ENCODE measurements around the gene AOPEP.

AOPEP gene

DNA sequence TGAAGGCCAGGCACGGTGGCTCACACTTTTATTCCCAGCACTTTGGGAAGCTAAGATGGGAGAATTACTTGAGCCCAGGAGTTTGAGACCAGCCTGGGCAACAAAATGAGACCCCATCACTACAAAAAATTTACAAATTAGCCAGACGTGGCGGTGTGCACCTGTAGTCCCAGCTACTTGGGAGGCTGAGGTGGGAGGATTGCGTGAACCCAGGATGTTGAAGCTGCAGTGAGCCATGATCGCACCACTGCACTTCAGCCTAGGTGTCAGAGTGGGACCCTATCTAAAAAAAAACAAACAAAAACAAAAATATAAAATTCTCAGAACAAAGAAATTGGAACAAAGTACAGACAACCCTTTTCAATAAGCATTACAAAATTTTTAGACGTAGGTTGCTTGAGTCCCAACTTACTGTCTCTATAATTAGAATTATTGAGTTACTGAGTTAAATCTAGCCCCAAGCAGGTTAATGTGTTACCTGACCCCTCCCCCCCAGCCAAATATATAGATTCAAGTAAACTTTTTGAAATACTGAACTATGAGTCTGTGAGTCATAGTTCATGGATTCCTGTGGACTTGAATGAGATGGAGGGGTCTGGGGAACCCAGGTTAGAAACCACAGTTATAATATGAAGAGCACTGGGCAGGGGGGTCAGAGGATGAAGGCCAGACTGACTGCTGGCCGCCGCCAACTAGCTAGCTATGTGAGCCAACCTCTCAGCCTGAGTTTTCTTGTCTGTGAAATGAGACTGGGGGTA, 173.1 kb downstream of the AOPEP start:
- no peak for DNase-seq (ENCODE audit: low spot score)

DNA sequence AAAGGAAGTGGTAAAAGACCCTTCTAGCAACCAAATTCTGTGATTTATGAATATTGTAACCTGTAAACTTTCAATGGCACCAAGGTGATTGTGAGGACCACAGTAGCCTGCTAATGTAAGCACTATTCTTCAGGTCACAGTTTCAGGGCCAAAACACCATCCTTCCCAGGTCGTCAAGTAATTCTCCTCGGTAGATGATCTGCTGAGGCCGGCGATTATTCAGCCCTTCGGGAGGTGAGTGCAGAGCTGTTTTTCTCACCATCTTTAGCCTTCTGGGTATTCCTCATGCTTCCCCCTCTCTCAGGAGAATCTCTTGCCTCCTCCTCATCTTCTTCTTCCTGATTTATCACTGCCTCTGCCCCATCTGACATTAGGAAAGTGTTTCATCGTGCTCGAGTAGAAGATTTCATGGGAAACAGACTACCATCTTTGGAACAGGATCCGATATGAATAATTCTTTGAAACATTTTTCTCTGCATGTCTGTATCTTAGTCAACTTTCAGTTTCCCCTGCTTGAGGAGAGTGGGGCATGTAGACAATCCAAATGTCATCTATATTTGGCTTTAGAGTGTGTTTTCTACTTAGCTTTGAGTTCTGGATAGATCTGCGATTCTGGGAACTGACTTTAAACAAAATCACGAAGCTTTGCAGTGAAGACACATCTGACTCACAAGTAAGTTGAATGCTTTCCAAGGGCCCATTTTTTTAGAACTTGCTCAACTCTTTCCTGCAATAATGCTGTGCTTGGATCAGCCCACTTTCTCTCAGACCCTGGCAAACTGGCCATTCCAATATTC, 173.9 kb downstream of the AOPEP start:
- no peak for DNase-seq (ENCODE audit: low spot score)

DNA sequence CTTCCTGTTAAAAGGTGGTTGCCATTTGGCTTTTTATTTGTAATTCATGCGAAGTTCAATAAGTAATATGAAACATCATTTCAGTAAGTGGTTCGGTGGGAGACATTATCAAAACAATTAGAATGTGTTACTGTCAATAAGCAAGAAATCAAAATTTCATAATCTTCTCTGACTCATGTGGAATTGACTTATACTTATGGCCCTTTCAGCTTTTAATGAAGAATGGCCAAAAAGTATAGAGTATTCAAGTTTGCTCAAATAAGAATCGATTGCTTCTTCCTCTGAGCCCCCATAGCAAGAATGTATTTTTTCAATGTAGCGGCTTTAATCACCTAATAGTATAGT, 174.5 kb downstream of the AOPEP start:
- DNase-seq (ENCODE audit: low spot score), result no peak

DNA sequence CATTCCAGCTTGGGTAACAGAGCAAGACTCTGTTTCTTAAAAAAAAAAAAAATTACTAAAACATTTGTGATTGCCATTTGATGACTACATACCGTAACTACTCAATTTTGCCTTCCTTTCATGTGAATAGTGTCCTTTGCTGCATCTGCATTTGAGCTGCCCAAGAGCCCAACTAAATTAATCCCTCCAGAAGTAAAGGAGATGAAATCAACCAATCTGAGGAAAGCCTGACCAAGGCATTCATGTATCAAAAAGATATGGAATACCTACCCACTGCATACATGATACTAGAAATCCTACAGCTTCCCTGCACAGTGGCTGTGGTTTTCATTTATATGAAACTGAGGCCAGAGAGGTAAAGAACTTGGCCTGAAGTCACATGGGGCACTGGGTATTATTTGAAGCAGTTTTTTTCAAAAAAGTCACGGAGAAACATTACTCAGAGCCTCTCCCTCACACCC, 177.5 kb downstream of the AOPEP start:
- DNase-seq (ENCODE audit: low spot score), result no peak

DNA sequence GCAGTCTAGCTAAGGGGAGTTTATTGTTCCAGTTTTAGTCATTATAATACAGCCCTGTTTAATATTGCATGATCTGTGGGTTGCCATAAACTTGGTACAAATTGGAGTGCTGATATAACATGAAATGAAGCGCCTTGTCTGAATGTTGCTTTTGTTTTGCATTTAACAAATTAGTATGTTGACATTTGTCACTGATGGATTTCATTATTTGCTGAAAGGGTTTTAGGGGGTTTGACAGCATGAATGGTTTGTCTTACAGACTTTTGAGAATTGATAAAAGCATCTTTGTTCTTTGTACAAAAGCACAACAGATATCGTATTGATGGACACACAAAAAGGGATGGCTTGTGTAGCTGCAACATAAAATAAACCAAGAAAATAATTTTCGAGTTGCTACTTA, 178.3 kb downstream of the AOPEP start:
- no peak for DNase-seq (ENCODE audit: low spot score)

DNA sequence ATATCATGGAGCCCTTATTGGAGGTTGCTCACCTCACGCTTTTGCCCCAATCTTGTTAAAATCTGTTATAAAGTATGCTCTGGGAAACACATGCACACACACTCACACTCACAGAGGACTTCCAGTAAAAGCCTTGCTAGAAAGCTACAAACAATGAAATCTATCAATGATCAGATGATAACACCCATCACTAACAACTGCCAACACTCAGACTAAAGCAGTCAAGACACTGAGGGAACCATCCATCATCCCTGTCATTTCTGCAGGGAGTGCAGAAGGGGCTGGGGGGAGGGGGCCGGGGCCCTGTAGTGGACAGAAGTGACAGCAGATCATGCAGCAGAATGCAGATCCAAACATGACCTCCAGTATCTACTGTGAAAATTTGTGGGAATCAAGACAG, 179.1 kb downstream of the AOPEP start:
- no peak for DNase-seq (ENCODE audit: low spot score)

DNA sequence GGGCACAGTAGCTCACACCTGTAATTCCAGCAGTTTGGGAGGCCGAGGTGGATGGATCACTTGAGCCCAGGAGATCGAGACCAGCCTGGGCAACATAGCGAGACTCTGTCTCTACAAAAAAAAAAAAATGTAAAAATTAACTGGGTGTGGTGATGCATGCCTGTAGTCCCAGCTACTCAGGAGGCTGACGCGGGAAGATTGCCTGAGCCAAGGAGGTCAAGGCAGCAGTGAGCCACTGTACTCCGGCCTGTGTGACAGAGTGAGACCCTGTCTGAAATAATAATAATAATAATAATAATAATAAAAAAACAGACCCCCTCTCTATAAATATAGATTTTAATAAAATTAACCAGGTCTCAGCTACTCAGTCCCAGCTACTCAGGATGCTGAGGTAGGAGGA, 179.7 kb downstream of the AOPEP start:
- DNase-seq (ENCODE audit: low spot score), result no peak

DNA sequence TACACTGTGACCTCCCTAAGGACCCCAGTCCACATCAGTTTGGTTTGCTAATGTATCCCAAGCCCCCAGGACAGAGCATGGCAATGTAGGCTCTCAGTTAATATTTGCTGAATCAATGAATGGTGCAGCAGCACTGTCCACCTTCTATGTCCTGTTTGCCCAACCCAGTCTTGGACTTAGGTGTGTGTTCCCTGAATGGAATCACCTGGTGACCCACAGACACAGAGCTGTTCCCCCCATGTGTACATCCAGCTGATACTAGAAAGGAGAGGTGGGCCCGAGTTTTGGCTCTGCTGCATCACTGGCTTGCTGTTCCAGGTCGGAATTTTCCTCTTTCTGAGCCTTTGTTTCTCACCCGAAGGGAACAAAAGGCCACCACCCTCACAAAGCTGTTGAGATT, 180.2 kb downstream of the AOPEP start:
- no peak for DNase-seq (ENCODE audit: low spot score)

DNA sequence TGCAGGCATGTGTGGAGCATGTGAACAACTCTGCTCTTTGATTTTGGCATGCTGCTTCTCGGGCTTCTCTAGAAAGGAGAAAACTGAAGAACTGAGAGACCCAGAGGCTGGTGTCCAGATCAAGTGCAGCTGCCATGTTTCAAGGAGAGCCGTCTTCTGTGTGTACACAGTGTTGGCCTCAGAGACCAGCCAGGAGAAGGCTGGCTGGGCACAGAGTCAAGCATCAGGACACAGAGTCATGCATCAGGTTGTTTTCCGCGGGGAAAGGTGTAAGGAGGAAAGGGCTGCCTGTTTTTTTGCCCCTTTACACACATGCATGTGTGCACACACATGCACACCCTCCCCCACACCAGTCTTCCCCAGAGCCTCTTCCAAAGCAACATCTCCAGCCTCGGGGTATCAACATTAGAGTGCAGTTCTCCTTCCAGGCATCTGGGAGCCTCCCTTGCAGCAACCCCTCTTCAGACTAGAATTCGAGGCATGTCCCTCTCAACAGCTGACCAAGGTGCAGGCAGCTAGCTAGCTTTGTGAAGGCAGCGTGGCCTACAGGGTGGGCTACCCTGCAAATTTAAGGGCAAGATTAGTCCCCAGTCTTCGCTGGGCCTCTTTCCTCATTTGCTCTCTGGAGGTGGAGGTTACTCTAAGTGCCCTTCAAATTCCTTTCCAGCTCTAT, 180.9 kb downstream of the AOPEP start:
- DNase-seq (ENCODE audit: low spot score), result no peak

DNA sequence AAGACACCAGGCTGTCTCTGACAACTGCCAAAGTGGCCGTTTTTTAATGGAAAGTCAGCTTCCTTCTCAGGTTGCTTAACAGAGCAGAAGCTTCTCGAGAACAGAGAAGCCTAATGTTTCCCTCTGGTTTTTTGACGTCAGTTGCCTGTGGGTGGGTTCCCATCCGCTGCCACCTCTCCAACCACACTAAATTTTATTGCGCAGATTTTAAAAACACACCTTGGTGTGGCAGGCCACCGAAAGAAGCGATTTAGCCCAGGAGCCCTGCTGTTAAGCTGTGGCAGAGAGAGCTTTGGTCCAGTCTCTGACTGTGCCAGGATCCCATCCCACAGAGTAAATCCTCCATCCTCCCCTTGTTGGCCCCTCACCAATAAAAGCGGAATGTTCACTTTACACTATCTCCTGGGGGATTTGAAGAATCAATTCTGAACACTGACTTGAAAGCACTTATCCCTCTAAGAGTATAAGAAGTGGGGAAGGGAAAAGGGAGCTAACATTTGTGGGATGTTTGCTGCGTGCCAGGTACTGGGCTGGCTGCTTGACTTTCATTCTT, 181.6 kb downstream of the AOPEP start:
- no peak for DNase-seq (ENCODE audit: low spot score)

DNA sequence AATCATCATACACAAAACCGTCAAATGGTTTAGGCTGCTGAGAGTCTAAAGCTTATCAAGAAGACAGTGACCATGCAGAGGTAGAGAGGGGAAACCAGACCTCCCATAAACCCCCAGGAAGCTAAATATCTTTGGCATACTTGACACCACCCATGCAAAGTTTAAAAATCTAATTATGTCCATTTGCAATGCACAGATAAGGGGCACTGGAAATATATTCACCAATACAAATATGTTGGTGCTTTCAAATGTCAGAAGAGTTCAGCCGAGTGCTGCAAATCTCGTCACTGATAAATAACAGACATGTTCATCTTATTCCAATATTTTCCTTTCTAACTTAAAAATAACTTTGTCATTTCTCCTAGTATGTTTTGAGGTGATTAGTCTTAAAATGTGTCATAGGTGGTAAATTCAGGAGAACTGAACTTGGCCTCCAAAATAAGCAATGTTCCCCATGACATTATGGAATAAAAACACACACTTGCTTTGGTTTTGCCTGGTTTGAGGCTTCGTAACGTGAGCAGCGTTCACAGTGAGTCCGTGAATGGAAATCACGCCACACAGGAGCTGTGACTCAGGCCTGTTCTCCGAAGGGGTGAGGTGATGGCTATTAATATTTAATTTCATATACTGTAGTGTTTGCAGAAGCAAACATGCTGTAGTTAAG, 182.2 kb downstream of the AOPEP start:
- DNase-seq (ENCODE audit: low spot score), result no peak

DNA sequence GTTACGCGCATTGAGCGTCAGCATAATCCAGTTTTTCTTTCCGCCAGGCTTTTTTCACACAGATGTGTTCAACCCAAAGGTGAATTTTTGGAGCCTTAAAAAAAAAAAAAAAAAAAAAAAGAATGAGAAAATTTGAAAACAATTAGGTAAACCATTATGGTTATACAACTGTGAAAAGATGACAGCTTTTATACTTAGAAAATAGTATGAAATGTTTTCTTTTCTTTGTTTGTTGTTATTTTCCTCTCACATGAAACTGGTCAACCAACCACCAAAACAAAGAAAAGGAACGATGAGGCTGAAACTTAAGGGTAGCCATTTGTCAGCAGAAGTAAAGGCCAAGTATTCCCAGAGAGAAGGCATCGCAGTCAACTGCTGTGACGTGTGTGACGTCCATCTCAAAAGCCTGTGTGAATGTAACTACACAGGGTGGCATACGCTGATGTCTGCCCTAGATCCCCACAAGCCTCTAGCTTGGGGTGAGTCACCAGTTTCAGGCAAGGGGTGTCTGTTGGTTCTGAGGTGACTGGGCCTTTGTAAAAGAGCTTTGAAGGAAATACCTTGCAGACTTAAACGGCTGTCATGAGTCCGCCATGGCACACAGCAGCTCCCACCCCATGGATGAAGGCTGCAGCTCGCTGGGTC, 182.9 kb downstream of the AOPEP start:
- no peak for DNase-seq (ENCODE audit: low spot score)

DNA sequence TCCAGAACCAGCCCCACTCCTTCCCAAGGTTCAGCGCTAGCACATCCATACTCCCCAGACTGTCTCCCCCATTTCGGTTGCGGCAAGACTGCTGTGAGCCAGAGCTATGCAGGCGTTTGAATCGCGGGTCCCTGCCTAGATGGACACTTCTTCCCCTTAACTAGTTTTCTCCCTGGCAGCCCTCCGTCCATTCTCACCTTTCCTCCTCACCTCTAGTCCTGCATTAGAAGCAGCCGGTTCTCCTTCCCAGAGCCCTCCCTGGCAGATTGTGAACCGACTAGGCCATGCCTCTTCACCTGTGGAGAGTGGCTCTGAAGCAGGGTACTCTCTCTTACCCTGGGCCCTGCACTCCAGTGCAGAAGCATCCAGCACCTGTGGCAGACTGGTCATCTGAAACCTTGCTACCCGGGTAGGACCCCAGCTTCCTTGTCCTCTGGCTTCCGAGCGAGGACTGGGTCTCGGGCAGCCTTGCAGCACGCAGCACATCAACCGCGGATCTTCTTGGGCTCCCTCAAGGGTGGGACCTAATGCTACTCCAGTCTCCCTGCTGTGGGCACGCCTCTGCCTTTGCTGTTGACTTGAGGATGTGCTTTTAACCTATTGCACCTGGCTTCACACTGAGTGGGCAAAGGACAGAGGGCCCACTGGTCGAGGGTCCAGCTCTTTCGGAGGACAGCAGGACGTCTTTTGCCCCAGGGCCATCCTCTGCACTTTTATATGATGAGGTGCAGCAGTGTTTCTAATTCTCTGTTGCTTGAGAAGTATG, 183.6 kb downstream of the AOPEP start:
- DNase-seq (ENCODE audit: low spot score), result no peak

DNA sequence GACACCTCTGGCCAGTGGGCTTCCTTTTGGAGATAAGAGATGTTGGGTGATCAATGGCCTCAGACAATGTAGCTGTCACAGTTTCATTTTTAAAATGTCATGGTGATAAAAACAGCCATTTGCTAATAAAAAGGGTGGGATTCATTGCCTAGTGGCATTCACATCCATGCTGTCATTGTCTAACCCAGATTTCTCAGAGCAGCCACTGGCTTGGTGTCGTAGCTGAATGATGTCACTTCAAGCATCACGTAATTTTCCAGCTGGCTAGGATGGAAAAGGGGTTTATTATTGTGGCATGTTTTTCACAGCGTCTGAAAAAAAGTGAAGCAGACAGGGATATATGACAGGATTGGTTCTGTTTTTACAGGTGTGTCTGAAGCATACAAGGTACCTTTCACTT, 184.7 kb downstream of the AOPEP start:
- no peak for DNase-seq (ENCODE audit: low spot score)

DNA sequence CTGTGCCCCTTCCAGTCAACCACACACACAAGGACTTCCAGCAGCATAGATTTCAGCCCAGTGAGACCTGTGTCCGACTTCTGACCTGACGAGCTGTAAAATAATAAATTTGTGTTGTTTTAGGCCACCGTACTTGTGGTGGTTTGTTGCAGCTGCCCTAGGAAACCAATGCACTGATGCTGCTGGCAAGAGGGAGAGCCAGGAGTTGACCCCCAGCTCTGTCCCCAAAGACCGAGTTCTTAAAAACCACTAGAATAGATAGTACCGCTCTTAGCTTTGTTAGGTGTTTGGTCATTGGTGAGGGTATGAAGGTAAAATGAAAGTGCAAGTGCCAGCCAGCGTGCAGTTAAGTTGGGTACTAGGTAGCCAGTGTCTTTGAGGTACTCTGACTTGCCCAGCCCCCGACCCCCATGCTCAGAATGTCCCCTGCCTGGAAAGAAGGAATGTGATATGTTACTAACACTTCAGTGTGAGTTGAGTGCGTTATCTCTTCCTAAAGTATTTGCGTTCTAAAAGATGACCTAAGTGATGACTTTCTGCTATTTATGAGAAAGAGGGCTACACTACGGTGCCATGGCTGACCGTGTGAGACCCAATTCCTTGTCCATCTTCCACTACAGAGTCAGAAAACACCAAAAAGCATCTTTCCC, 185.6 kb downstream of the AOPEP start:
- no peak for DNase-seq (ENCODE audit: low spot score)

DNA sequence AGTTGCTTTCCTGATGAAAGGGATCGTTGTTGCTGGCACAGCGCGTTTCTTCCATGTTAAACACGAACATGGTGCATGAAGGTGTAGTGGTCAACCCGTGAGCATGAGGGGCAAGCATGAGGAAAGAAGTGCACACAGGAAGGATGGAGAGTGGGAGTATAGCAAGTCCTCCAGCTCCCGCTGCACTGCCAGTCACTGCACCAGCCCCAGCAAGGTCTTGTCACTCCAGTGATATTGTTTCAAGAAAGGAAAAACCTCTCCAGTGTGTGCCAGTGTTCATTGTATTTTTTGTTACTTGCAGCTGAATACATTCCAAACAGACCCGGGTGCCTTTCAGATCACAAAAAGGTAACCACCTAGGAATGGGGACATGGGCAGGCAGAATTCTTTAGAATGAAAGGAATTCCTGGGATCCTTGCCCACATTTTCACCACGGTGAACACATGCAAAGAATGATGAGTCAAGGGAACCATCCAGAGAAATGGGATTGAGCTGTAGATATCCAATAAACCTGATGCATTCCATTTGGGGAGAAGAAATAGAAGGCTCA, 186.3 kb downstream of the AOPEP start:
- DNase-seq (ENCODE audit: low spot score), result no peak

DNA sequence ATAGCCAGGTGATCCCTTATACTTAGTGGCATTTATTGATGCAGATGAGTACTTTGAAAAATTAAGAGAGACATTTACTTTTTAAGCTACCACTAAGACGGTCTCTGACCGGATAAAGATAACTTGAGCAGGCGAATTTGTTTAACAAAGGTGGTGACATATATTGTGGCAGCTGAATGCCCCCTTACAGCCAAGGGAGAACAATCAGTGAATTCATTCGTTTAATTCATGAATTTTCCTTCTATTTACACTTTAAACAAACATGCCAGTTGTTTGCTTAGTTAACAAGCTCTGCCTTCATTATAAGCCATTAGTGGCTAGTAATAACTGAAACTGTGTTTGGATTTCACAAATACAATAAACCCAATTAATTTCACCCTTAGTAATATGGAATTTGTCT, 187.1 kb downstream of the AOPEP start:
- no peak for DNase-seq (ENCODE audit: low spot score)

DNA sequence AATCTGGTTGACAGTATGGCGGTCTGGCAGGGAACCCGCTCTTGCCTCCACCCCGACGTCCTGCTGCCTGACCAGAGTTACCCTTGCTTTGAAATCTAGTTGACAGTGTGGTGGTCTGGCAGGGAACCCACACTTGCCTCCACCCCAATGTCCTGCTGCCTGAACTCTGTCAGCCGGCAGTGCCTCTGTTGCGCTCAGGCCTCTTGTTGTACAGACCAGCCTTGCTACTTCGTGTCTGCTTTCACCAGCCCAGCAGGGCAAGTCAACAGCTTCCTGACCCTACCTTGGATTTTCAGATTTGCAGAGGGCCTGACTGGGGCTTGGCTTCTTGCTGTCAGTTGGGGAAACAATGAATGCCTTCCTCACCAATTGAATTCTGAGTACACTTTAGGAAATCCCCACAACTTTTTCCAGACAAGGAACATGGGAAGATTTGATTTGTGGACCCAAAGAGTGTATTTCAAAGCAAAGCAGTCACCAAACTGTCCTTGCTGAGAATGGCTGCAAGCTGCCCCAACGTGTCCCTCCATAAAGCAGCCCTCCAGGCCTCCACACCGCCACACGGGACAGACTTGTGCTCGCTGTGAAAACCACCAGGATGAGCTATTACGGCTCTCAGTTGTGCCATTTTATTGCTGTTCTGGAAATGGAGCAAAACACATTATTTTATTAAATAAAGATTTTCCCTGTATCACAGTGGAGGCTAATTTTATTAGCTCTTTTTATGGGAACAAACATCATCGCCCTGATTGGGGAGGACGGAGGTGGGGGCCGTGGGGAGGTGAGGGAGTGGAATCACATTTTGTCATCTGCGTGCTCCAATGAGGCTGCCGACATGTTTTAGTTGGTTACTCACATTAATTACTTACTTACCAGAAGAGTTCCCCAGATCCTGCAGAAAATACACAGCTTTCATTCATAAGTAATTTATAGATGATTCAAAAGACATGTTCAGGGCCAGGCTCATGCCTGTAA, 189.3 kb downstream of the AOPEP start:
- no peak for DNase-seq (ENCODE audit: low spot score)

DNA sequence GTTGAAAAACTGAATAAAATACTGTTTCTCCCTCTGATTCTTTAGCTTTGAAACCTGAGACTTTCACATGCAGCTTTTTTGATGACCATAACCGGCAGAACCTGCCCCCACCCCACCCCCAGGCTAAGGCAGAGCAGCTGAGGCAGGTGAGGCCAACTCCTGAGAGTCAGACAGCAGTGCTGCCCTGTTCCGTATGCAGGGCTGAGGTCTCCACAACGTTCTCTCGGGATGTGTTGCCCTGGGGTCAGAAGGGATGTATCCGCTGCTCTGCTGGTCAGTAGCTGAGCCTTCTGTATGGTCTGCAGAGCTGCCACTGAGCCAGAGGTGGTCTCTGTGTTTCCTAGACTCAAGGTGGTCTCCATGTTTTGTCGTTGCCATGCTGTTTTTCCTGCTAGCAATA, 190.5 kb downstream of the AOPEP start:
- no peak for DNase-seq (ENCODE audit: low spot score)
